Astrocyte (in vitro differentiated cells and primary cell): ENCODE results near the gene DRGX. TPM values are rescaled to one million over a fixed set of nuclear protein-coding genes. Genes with fewer than 3 reads are reported as not detected.

Source experiments
- DNase-seq: peaks from one replicate; pipeline ENCODE4 v3.0.0-alpha.2; 2010; ENCODE audit warnings: low read depth
- FAIRE-seq: peaks from 2 replicates; lab custom pipeline; 2011; peaks lifted over from hg19 to GRCh38; lab: Jason Lieb, UNC
- H2AFZ ChIP-seq: 2 replicates; pipeline ENCODE4 v1.6.0; 2012; ENCODE audit warnings: low read depth, low read length, inconsistent platforms
- H3K27ac ChIP-seq: 2 replicates; pipeline ENCODE4 v1.5.1; 2011; ENCODE audit warnings: low read depth, low read length, inconsistent platforms
- H3K27me3 ChIP-seq: 2 replicates; pipeline ENCODE4 v1.6.0; 2011; ENCODE audit warnings: low read length, inconsistent platforms; ENCODE audit not compliant: insufficient read depth
- H3K36me3 ChIP-seq: 2 replicates; pipeline ENCODE4 v1.5.1; 2011; ENCODE audit warnings: low read length, inconsistent platforms; ENCODE audit not compliant: insufficient read depth
- H3K4me1 ChIP-seq: 2 replicates; pipeline ENCODE4 v1.5.1; 2011; ENCODE audit warnings: low read length, inconsistent platforms; ENCODE audit not compliant: insufficient read depth
- H3K4me2 ChIP-seq: 2 replicates; pipeline ENCODE4 v1.6.0; 2012; ENCODE audit warnings: low read length, inconsistent platforms
- H3K4me3 ChIP-seq: 2 replicates; pipeline ENCODE4 v1.5.1; 2011; ENCODE audit warnings: low read depth, mild to moderate bottlenecking, low read length, inconsistent platforms; ENCODE audit not compliant: insufficient read depth
- H3K79me2 ChIP-seq: 2 replicates; pipeline ENCODE4 v1.6.0; 2012; ENCODE audit warnings: mild to moderate bottlenecking, low read length, inconsistent platforms; ENCODE audit not compliant: insufficient read depth
- H3K9ac ChIP-seq: 2 replicates; pipeline ENCODE4 v1.6.0; 2012; ENCODE audit warnings: mild to moderate bottlenecking, low read length, inconsistent platforms
- H3K9me3 ChIP-seq: 2 replicates; pipeline ENCODE4 v1.5.1; 2012; ENCODE audit warnings: low read depth, mild to moderate bottlenecking, low read length, inconsistent platforms; ENCODE audit not compliant: insufficient read depth
- H4K20me1 ChIP-seq: 2 replicates; pipeline ENCODE4 v1.6.0; 2012; ENCODE audit warnings: low read length, inconsistent platforms; ENCODE audit not compliant: insufficient read depth
- H3K27ac Mint-ChIP-seq: one replicate; pipeline ENCODE4 v1.8.0; 2021; ENCODE audit warnings: mild to moderate bottlenecking, mixed read lengths; ENCODE audit not compliant: unreplicated experiment
- H3K27me3 Mint-ChIP-seq: one replicate; pipeline ENCODE4 v1.8.0; 2021; ENCODE audit warnings: low read depth, mixed read lengths; ENCODE audit not compliant: unreplicated experiment
- H3K36me3 Mint-ChIP-seq: one replicate; pipeline ENCODE4 v1.8.0; 2021; ENCODE audit warnings: low read depth, mixed read lengths; ENCODE audit not compliant: unreplicated experiment
- H3K4me1 Mint-ChIP-seq: one replicate; pipeline ENCODE4 v1.8.0; 2021; ENCODE audit warnings: low read depth, mixed read lengths; ENCODE audit not compliant: unreplicated experiment
- H3K4me3 Mint-ChIP-seq: one replicate; pipeline ENCODE4 v1.8.0; 2021; ENCODE audit warnings: mild to moderate bottlenecking, moderate library complexity, mixed read lengths; ENCODE audit not compliant: unreplicated experiment
- H3K9me3 Mint-ChIP-seq: one replicate; pipeline ENCODE4 v1.8.0; 2021; ENCODE audit warnings: mild to moderate bottlenecking, mixed read lengths; ENCODE audit not compliant: unreplicated experiment
- EZH2 ChIP-seq: IDR thresholded peaks from 2 replicates; pipeline ENCODE4 v1.6.1; 2012; ENCODE audit warnings: mild to moderate bottlenecking, low read length, inconsistent platforms; ENCODE audit not compliant: insufficient read depth
- total RNA-seq: library from RNA; stranded (reverse); gene quantifications from 2 replicates; pipeline ENCODE4 v1.2.1, GENCODE V29; 2021
- TF ChIP-seq, protein P1 (sequence below): IDR thresholded peaks from 2 replicates; pipeline ENCODE4 v1.5.1; 2011; ENCODE audit warnings: low read depth, mild to moderate bottlenecking, inconsistent platforms, low read length, moderate library complexity; ENCODE audit not compliant: insufficient read depth

The DRGX gene
- total RNA-seq, 1 donor from 2014 or later: not detected

DNA sequence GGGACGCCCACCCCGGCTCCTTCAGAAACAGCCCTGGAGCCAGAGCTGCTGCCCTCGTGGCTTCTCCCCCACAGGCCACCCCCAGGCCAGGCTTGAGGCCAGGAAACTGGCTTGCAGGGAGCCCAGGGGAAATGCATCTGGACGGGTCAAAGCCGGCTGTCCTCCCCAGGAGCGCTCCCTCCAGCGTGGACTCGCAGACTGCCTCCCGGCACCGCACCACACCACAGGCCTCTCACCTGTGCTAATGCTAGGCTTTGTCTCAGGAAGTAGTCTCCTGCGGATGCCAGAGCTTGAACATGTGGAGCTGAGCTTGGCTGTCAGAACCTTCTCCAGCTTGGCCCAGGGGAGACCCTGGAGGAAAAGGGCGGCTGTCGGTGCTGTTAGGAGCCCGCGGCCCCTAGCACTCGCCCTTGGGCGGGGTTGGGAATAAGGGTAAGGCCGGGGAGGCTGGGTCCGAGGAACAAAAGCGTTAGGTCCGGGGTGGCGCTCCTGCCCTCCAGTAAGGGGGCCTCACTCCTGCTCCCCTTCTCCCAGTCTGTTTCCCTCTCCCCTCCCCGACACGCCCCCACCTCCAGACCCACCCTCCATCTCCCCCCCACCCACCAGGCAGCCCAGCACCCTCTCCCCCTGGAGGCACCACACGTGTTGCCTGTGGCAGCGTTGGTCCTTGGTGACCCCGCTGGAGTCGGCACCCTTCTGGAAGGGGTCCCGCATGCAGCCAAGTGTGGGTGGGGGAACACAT is 21.6 kb upstream of the DRGX start:
- Histone ChIP-seq H3K4me3 (no peak overlapping the region), H3K27me3 (peaks cover 2% of the 10 kb centered on the region), H3K4me2 (no peak overlapping the region), H3K27ac (no peak overlapping the region), H3K36me3 (no peaks in the 10 kb centered on the region), H4K20me1 (no peaks in the 10 kb centered on the region), H3K9ac (no peak overlapping the region), H3K79me2 (no peaks in the 10 kb centered on the region), H3K4me1 (no peaks in the 10 kb centered on the region), H3K9me3 (no peaks in the 10 kb centered on the region), H2AFZ (no peak overlapping the region)
- no peak for DNase-seq
- no peak for TF ChIP-seq EZH2
- TF ChIP-seq, protein P1, sequence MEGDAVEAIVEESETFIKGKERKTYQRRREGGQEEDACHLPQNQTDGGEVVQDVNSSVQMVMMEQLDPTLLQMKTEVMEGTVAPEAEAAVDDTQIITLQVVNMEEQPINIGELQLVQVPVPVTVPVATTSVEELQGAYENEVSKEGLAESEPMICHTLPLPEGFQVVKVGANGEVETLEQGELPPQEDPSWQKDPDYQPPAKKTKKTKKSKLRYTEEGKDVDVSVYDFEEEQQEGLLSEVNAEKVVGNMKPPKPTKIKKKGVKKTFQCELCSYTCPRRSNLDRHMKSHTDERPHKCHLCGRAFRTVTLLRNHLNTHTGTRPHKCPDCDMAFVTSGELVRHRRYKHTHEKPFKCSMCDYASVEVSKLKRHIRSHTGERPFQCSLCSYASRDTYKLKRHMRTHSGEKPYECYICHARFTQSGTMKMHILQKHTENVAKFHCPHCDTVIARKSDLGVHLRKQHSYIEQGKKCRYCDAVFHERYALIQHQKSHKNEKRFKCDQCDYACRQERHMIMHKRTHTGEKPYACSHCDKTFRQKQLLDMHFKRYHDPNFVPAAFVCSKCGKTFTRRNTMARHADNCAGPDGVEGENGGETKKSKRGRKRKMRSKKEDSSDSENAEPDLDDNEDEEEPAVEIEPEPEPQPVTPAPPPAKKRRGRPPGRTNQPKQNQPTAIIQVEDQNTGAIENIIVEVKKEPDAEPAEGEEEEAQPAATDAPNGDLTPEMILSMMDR: no peak
- Mint-ChIP-seq H3K4me3 (no peak overlapping the region), H3K9me3 (no peaks in the 10 kb centered on the region), H3K4me1 (no peaks in the 10 kb centered on the region), H3K36me3 (no peaks in the 10 kb centered on the region), H3K27ac (no peak overlapping the region), H3K27me3 (peaks cover 28% of the 10 kb centered on the region)
- no peak for FAIRE-seq

DNA sequence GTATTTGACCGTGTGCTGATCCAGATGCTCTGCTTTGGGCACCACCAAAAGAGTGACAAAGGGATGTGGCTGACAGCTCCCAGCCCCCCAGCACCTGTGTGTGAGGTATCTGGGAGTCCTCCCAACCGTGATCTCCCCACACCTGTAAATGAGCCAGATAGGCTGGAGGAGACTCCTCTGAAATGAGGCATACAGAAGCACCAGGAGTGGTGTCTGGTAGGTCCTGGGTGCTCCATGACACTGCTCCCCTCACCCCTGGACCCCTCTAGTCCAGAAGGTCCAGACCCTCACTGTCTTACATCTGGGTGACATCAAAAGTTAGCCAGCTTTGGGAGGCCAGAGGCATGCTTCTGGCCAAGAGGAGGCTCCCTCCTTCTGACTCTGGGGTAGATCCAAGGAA is 20.0 kb upstream of the DRGX start:
- no peak overlapping the region for H2AFZ ChIP-seq
- no peaks in the 10 kb centered on the region for H3K79me2 ChIP-seq
- FAIRE-seq (no peak), DNase-seq (no peak)
- no peaks in the 10 kb centered on the region for H3K36me3 Mint-ChIP-seq
- peaks cover 38% of the 10 kb centered on the region for H3K27me3 Mint-ChIP-seq
- H3K4me1 ChIP-seq: no peaks in the 10 kb centered on the region
- no peaks in the 10 kb centered on the region for H4K20me1 ChIP-seq
- no peak overlapping the region for H3K4me3 Mint-ChIP-seq
- TF ChIP-seq, protein P1: no peak
- no peak for TF ChIP-seq EZH2
- H3K4me2 ChIP-seq: no peak overlapping the region
- no peak overlapping the region for H3K27ac ChIP-seq
- H3K9ac ChIP-seq: no peak overlapping the region
- H3K9me3 Mint-ChIP-seq: no peaks in the 10 kb centered on the region
- no peaks in the 10 kb centered on the region for H3K9me3 ChIP-seq
- H3K36me3 ChIP-seq: no peaks in the 10 kb centered on the region
- no peak overlapping the region for H3K27ac Mint-ChIP-seq
- no peak overlapping the region for H3K4me3 ChIP-seq
- H3K27me3 ChIP-seq: peaks cover 6% of the 10 kb centered on the region
- H3K4me1 Mint-ChIP-seq: no peaks in the 10 kb centered on the region

DNA sequence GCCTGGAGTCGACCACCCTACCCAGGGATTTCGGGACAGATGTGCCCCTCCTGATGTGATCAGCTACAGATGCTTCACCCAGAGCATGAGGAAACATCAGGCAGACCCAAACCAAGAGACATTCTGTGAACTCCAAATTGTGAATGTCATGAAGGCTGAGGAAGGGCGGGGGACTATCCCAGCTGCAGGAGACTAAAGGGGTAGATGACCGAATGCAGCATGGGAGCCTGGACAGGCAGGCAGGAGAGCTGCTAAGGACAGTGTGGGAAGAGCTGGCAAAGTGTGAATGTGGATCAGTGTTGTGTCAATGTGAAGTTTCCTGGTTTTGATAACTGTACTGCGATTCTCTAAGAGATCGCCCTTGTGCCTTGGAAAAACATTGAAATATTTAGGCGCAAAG is 19.2 kb upstream of the DRGX start:
- Histone ChIP-seq H3K9me3 (no peaks in the 10 kb centered on the region), H3K4me2 (no peak overlapping the region), H3K27me3 (peaks cover 6% of the 10 kb centered on the region), H3K27ac (no peak overlapping the region), H3K4me1 (no peaks in the 10 kb centered on the region), H3K9ac (no peak overlapping the region), H4K20me1 (no peaks in the 10 kb centered on the region), H3K36me3 (no peaks in the 10 kb centered on the region), H3K4me3 (no peak overlapping the region), H3K79me2 (no peaks in the 10 kb centered on the region), H2AFZ (no peak overlapping the region)
- H3K27me3 Mint-ChIP-seq: peaks cover 45% of the 10 kb centered on the region
- no peak for DNase-seq
- H3K27ac Mint-ChIP-seq: no peak overlapping the region
- H3K9me3 Mint-ChIP-seq: no peaks in the 10 kb centered on the region
- FAIRE-seq: no peak
- no peak for TF ChIP-seq EZH2
- TF ChIP-seq, protein P1: no peak
- no peaks in the 10 kb centered on the region for H3K36me3 Mint-ChIP-seq
- H3K4me1 Mint-ChIP-seq: no peaks in the 10 kb centered on the region
- H3K4me3 Mint-ChIP-seq: no peak overlapping the region
